GM18907 (cell line): Measurements from ENCODE around the gene BNIP3.

Experiments used
- ATAC-seq: cut with Tn5 transposase; IDR thresholded peaks from one replicate; pipeline ENCODE4 v1.9.1; 2021; ENCODE audit warnings: mild to moderate bottlenecking, moderate library complexity; ENCODE audit not compliant: unreplicated experiment

The BNIP3 gene

DNA sequence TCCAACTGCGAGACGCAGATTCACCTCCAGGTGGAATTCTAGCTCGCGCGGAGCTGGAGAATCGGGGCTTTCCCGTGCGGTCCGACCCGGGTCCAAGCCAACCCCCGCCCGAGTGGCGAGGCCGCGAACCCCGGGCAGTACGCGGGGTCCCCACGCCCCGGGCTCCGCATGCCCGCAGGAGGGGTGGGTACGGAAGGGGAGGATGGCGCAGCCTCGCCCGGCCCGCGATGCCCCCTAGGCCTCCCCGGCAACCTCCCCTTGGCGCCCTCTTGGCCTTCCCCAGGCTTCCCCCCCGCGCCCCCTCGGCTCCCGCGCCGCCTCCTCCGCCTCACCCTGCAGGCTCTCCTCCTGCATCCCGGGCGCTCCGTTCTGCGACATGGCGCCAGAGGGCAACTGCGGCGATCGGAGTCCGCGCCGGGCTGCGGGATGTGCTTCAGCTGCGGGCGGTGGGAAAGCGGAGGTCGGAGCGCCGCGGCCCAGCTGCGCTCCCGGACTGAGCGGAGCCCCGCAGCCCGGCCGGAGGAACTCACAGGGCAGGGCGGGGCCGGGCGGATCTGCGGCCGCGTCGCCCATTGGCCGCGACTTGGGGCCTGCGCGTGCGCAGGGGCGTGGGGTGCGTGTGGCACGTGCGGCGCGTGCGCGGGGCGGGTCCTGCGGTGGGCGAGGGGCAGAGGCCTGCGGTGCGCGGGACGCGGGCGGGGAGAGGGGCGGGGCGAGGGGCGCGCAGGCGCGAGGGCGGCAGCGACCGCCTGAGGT is at the start of gene BNIP3:
TSS of gene BNIP3 (minus strand) at position 495 of the 756 bp plus-strand sequence. CDS start at position 378, 117 bp downstream.
- ATAC-seq: peak; percentile 89

DNA sequence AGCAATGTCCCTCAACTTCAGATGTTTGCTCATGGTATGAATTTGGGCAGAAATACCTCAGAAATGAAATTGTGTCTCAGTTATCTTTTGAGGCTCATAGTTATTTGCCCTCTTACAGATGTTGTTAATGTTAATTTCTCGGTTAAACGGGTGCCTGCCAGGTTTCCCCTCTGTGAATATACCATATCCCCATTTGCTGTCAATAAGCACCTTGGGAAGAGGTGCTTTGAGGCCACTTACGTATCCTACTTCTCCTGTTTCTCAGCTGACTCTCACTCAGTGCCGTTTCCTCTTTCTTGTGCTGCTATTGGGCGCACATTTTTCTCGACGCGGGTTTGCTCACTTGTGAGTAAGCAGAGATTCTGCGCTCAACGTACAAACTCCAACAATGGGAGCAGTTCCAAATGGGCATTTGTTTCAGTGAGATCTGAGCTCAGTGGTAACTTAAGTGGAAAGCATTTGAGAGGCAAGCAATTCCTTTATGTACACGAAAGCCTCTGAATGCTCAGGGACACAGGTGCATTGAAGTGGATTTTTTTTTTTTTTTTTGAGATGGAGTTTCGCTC is 49.3 kb upstream of the BNIP3 start:
- ATAC-seq: no peak

GRCh38 chr10:132028706-132029105 is 47.0 kb upstream of the BNIP3 start:
- no peak for ATAC-seq

DNA sequence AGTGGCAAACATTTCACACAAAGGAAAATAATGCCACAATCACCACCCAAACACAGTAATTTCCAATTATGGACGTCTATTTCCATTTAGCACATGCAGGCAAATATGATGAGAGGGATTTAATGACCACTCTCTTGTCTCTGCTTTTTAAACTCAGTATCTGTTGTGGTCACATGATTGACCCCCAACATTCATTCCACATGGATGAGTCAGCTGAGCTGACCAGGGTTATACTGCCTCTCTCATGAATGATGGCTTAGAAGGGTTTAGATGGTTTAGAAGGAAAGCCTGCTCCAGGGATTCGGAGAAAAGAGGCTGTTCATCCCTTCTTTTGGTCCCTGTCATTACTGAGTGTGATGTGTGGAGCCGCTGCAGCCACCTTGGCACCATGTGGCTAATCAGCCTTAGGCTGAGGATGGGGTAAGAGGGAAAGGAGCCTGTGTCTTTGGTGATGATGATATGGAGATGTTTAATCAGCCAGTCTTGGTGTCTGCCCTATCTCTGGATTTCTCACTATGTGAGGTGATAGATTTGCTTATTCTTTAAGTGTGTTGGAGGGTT is 45.8 kb upstream of the BNIP3 start:
- no peak for ATAC-seq

DNA sequence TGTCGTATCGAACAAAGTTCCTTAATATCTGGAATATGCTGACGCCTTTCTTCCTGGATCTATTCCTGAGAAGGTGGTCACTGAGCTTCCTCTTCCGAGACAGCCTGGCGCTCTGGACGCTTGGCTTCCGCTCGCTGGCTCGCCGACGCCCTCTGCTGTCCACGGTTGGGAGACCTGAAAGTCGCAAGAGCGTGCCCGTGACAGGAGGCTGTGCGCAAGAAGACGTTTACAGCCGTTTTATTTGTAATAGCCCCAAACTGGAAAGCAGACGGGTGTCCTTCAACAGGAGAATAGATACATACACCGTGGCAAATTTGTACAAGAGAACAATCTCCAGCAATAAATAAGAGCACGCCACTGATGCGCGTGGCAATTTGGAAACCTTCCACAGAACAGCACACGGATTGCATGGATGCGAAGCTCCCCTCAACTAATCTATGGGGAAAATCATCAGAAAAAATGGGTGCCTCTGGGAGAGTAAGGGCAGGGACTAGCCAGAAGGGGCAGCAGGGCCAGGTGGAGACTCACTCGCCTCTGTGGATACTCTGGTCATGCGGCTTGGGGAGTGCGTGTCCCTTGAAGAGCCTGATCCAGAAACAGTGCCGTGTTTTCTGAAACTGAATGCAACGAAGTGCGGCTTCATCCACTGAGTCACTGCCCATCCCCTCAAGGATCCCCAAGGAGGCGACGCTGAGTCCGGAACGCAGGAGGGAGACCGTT is 41.5 kb upstream of the BNIP3 start:
- peak; percentile 76 for ATAC-seq

- ATAC-seq: no peak
Measured at GRCh38 chr10:132022241-132022640, 40.5 kb upstream of the BNIP3 start.

GRCh38 chr10:132021504-132022143 is 39.9 kb upstream of the BNIP3 start:
- ATAC-seq: no peak

DNA sequence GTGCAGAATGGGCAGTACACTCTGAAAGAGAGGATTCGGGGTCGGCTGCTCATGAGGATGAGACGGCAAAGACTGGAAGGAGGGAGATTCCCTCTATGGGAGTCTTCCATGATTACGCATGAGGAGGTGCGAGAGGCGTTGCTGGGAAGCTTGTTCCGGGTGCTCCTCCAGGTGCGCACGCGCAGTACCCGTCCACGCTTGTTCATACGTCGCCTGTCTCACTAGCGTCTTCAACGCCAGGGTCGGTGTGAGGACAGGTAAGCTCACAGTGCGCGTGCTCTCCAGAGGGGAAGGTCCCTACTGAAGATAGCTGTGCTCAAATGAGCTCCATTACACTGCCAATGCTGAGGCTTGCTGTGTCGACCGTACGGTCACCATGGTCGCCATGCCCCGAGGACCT is 39.3 kb upstream of the BNIP3 start:
- ATAC-seq: no peak

DNA sequence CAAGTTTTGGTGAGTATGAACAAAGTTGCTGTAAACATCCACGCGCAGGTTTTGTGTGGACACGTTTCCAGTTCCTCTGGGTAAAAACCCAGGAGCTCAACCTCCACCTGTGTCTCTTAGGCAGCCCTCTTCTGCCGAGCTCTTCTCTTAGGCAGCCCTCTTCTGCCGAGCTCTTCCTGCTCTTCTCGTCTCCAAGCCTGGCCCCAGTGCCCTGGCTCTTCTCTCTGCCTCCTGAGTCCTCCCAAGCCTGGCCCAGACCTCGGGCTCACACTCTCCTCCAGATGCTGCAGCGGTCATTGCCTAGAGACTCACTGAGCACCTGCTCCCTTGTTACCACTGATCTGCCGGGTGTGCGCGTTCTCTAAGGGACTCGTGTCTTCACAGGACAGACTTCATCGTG is 38.7 kb upstream of the BNIP3 start:
- ATAC-seq: no peak

- ATAC-seq: no peak
Measured at GRCh38 chr10:132019366-132019765, 37.6 kb upstream of the BNIP3 start.

GRCh38 chr10:132018446-132018845 is 36.7 kb upstream of the BNIP3 start:
- ATAC-seq: no peak

- no peak for ATAC-seq
Measured at GRCh38 chr10:132016514-132016913, 34.8 kb upstream of the BNIP3 start.

DNA sequence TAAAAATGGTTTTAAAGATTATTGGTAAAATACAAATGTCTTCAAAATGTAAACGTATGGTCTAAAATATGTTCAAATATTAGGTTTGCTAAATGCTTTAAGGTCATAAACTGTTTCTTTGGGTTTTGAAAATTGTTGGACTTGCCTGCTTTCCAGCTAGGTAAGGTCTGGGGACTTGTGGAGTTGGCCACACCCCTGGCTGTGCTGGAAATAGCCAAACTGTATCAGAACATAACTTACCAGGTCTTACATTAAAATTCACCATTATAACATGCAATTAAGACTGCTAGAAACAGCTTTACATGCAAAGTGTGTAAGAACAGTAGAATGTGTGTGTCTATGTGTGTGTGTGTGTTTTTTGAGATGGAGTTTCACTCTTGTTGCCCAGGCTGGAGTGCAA is 29.7 kb upstream of the BNIP3 start:
- no peak for ATAC-seq

DNA sequence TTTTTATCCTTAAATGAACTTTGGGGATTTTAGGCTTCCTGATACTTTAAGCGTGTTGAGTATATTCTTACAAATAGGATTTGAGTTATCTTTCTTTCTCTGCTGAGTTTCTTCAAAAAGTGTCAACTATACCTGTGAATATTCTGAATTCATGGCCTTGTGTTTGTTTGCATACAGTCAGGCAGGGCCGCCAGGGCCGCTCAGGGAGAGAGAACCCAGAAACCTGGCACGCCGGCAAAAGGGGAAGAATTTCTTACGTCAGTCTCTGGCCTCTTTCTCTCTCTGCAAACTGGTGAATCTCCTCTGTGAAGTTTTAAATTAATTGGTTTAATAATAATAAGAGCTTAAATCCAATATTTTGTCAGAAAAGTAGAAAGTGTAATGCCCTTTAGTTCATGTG is 29.3 kb upstream of the BNIP3 start:
- no peak for ATAC-seq

- no peak for ATAC-seq
Measured at GRCh38 chr10:132010483-132010882, 28.8 kb upstream of the BNIP3 start.

DNA sequence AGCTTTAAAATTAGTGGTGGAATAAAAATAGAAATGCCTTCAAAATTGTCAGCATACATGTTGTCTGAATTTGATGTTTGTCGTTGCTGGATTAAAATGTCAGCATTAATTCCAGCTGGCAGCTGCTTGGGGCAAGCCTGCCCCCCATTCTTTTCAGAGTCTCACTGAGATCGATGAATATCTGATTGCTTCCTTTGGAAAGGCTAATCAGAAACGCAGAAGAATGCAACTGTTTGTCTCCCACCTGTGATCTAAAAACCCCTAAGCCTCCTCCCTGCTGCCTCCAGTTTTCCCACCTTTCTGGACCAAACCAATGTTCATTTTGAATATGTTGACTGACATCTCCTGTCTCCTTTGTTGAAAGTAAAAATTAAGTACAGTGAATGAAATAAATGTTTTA is 27.9 kb upstream of the BNIP3 start:
- ATAC-seq: no peak

GRCh38 chr10:132007681-132008080 is 26.0 kb upstream of the BNIP3 start:
- no peak for ATAC-seq

DNA sequence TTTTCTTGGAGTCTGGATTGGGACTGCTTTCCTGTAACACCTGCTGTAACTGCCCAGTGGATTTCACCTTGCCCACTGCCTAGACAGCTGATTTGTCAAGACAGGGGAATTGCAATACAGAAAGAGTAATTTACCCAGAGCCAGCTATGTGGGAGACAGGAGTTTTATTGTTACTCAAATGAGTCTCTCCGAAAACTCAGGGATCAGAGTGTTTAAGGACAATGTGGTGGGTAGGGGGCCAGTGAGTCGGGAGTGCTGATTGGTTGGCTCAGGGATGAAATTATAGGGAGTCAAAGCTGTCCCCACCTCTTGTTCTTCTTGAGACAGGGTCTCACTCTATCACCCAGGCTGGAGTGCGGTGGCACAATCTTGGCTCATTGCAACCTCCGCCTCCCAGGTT is 25.2 kb upstream of the BNIP3 start:
- ATAC-seq: no peak

DNA sequence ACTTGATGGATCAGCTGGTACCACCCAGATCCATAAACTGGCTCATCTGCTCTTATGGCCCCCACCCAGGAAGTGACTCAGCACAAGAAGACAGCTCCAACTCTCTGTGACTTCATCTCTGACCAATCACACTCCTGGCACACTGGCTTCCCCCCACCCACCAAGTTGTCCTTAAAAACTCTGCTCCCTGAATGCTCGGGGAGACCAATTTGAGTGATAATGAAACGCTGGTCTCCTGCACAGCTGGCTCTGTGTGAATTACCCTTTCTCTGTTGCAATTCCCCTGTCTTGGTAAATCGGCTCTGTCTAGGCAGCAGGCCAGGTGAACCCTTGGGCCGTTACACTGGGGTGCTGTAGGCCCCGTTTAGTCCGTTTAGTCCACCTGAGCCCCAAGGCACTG is 23.4 kb upstream of the BNIP3 start:
- ATAC-seq: no peak

DNA sequence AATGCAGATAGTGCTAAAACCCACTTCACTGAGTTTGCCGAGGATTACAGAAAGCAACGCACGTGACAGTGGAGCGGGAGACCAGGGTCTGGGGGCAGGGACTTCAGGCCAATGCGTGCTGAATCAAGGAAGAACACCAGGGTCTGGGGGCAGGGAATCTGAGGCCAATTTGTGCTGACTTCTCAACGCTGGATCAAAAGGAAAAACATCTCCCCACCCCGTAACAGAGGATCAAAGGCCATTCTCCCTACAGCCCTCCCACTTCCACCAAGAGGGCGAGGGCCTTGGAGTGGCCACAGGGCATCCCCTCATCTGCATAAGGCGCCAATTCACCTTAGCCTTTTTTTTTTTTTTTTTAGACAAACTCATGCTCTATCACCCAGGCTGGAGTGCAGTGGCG is 22.3 kb upstream of the BNIP3 start:
- ATAC-seq: no peak

GRCh38 chr10:132003282-132003924 is 21.7 kb upstream of the BNIP3 start:
- no peak for ATAC-seq
